ENCODE measurements around the gene SMARCC2. TPM values are rescaled to one million over a fixed set of nuclear protein-coding genes. Genes with fewer than 3 reads are reported as not detected.
A peak's percentile ranks its signal among the peaks of the same experiment; 100 is the strongest.

The SMARCC2 gene
- total and polyA plus RNA-seq, 9 of the 15 experiments (the other 6 are each of a cell fraction or from before 2014, with no cell fraction given): 11.9 to 86.0 (median 36.6) TPM

GRCh38 chr12:56186957-56187356, 2.3 kb downstream of the SMARCC2 start:
- DNase-seq (ENCODE audit: extremely low read depth in 1 of 4, low spot score in 3 of 4): no peak
- Histone ChIP-seq H3K9me3 (replicated peaks; ENCODE audit: control insufficient read depth, insufficient read depth, low read depth, low read length) (no peaks in the 10 kb centered on the region), H3K4me3 (peak overlapping the region; percentile 85; the same call in 1 of the 2 replicates), H3K27me3 (ENCODE audit: control insufficient read depth in 2 of 2, insufficient read depth in 2 of 2, low read length in 2 of 2) (no peaks in the 10 kb centered on the region), H3K9me1 (ENCODE audit: control insufficient read depth, insufficient read depth, low read length) (no peaks in the 10 kb centered on the region), H3K27ac (ENCODE audit: extremely low read depth, low read depth, low read length) (peak overlapping the region; percentile 26; the same call in 1 of the 3 replicates), H3K79me2 (ENCODE audit: control insufficient read depth, insufficient read depth, low read length) (peaks cover 42% of the 10 kb centered on the region), H3K36me3 (ENCODE audit: control insufficient read depth, insufficient read depth, low read length) (peaks cover 53% of the 10 kb centered on the region), H3K9ac (ENCODE audit: insufficient read depth in 1 of 2, low read depth in 2 of 2, low read length in 2 of 2) (peak overlapping the region; percentile 26 to 79; a peak in 3 of 4 replicates), H3K4me1 (replicated peaks in 1 of 2; ENCODE audit: control insufficient read depth in 2 of 2, insufficient read depth in 2 of 2, low read length in 2 of 2) (peaks cover 4 to 16% of the 10 kb centered on the region in 2 experiments; a peak in 3 of 5 replicates), H2AFZ (ENCODE audit: low read depth, low read length) (no peak overlapping the region), H3K4me2 (ENCODE audit: insufficient read depth, low read length) (peak overlapping the region; percentile 90; the same call in 1 of the 2 replicates), H4K20me1 (replicated peaks; ENCODE audit: control insufficient read depth, insufficient read depth, low read length) (no peaks in the 10 kb centered on the region)
- intact Hi-C loops (cut with micrococcal nuclease) (no loop called here), in situ Hi-C loops (cut with MboI) (loop anchor here (5.0 kb wide), 1 partner anchor 60 kb away; the partner anchor contains the start of gene ESYT1)
- CTCF ChIA-PET (ENCODE audit: low intra/inter-chr PET ratio): interaction anchor here (1.6 kb wide), 1 partner anchor 68 kb away, joined by 13 read pairs; the partner anchor contains the start of gene ZC3H10
- 52% methylated on average over 2 of the region's 2 CpGs for WGBS (ENCODE audit: insufficient coverage, low coverage, missing lambda C conversion rate)
- no TSS peak for BruUV-seq (replicated peaks)
- no peak for FAIRE-seq
- ATAC-seq: no peak
- POLR2A ChIA-PET: interaction anchor here (1.7 to 5.9 kb wide), 5 partner anchors 10 to 68 kb away, joined by 10 to 54 read pairs (median 11); partner anchors contain the start of genes ESYT1, MYL6 and ZC3H10
- TF ChIP-seq ZBTB26 (CRISPR knock-in tag; IDR thresholded peaks at IDR 0.05): no peak
- no peak for TF ChIP-seq SRSF7 (optimal IDR thresholded peaks at IDR 0.05; ENCODE audit: low read depth, low read length)
- TF ChIP-seq ATF6 (CRISPR knock-in tag; IDR thresholded peaks at IDR 0.05): no peak
- TF ChIP-seq MAX (CRISPR knock-in tag; IDR thresholded peaks at IDR 0.05): no peak
- TF ChIP-seq THRB (CRISPR knock-in tag; conservative IDR thresholded peaks at IDR 0.05): no peak

Data from K562 (cell line).